T-helper 1 cell treated with Interleukin-12 subunit alpha and Interleukin-12 subunit beta and Interleukin-4 antibody, amounts not matched to agents 30 μg/mL and 1 μg/mL, for 36 hours (primary cell): ENCODE data around the gene SLC52A3.
"Not testable (repeated sequence)": the region's sequence is repeated elsewhere in the genome, so short reads cannot be mapped to it uniquely, and the experiment has no call there.

Experiments
- H3K27ac Mint-ChIP-seq: one replicate; pipeline ENCODE4 v1.8.0; 2021; ENCODE audit warnings: mild to moderate bottlenecking, mixed read lengths
- H3K27me3 Mint-ChIP-seq: one replicate; pipeline ENCODE4 v1.8.0; 2021; ENCODE audit warnings: low read depth, mixed read lengths
- H3K36me3 Mint-ChIP-seq: one replicate; pipeline ENCODE4 v1.8.0; 2021; ENCODE audit warnings: low read depth, mixed read lengths
- H3K4me1 Mint-ChIP-seq: one replicate; pipeline ENCODE4 v1.8.0; 2021; ENCODE audit warnings: low read depth, mixed read lengths
- H3K4me3 Mint-ChIP-seq: one replicate; pipeline ENCODE4 v1.8.0; 2021; ENCODE audit warnings: mild to moderate bottlenecking, moderate library complexity, mixed read lengths
- H3K9me3 Mint-ChIP-seq: one replicate; pipeline ENCODE4 v1.8.0; 2021; ENCODE audit warnings: mixed read lengths

Gene SLC52A3

GRCh38 chr20:728256-728944 is 39.9 kb downstream of the SLC52A3 start:
- no peaks in the 10 kb centered on the region for H3K36me3 Mint-ChIP-seq
- no peak overlapping the region for H3K4me3 Mint-ChIP-seq
- H3K4me1 Mint-ChIP-seq = no peaks in the 10 kb centered on the region
- no peaks in the 10 kb centered on the region for H3K9me3 Mint-ChIP-seq
- no peak overlapping the region for H3K27ac Mint-ChIP-seq
- H3K27me3 Mint-ChIP-seq = peaks cover 50% of the 10 kb centered on the region

- Mint-ChIP-seq H3K36me3 (no peaks in the 10 kb centered on the region), H3K9me3 (no peaks in the 10 kb centered on the region), H3K4me1 (no peaks in the 10 kb centered on the region), H3K27me3 (peaks cover 36% of the 10 kb centered on the region), H3K4me3 (no peak overlapping the region), H3K27ac (no peak overlapping the region)
Measured at GRCh38 chr20:726160-726559, 42.1 kb downstream of the SLC52A3 start.

GRCh38 chr20:725491-725890 is 42.8 kb downstream of the SLC52A3 start:
- H3K36me3 Mint-ChIP-seq = no peaks in the 10 kb centered on the region
- H3K9me3 Mint-ChIP-seq = no peaks in the 10 kb centered on the region
- H3K4me3 Mint-ChIP-seq = no peak overlapping the region
- peaks cover 36% of the 10 kb centered on the region for H3K27me3 Mint-ChIP-seq
- no peaks in the 10 kb centered on the region for H3K4me1 Mint-ChIP-seq
- no peak overlapping the region for H3K27ac Mint-ChIP-seq

GRCh38 chr20:724797-725196 is 43.5 kb downstream of the SLC52A3 start:
- not testable (repeated sequence) for H3K27ac Mint-ChIP-seq, H3K9me3 Mint-ChIP-seq, H3K36me3 Mint-ChIP-seq, H3K4me3 Mint-ChIP-seq, H3K4me1 Mint-ChIP-seq
- peaks cover 32% of the 10 kb centered on the region for H3K27me3 Mint-ChIP-seq

GRCh38 chr20:723756-724155 is 44.5 kb downstream of the SLC52A3 start:
- H3K27ac Mint-ChIP-seq = no peak overlapping the region
- H3K9me3 Mint-ChIP-seq = no peaks in the 10 kb centered on the region
- H3K27me3 Mint-ChIP-seq = peaks cover 22% of the 10 kb centered on the region
- no peak overlapping the region for H3K4me3 Mint-ChIP-seq
- no peaks in the 10 kb centered on the region for H3K4me1 Mint-ChIP-seq
- no peaks in the 10 kb centered on the region for H3K36me3 Mint-ChIP-seq

- Mint-ChIP-seq H3K27ac (no peak overlapping the region), H3K36me3 (no peaks in the 10 kb centered on the region), H3K4me3 (no peak overlapping the region), H3K4me1 (no peaks in the 10 kb centered on the region), H3K9me3 (no peaks in the 10 kb centered on the region), H3K27me3 (peaks cover 18% of the 10 kb centered on the region)
Measured at GRCh38 chr20:722822-723644, 45.3 kb downstream of the SLC52A3 start.

- Mint-ChIP-seq H3K9me3 (no peaks in the 10 kb centered on the region), H3K4me3 (no peak overlapping the region), H3K27ac (no peak overlapping the region), H3K4me1 (no peaks in the 10 kb centered on the region), H3K36me3 (no peaks in the 10 kb centered on the region), H3K27me3 (peaks cover 13% of the 10 kb centered on the region)
Measured at GRCh38 chr20:721876-722275, 46.4 kb downstream of the SLC52A3 start.

- Mint-ChIP-seq H3K27ac (no peak overlapping the region), H3K36me3 (no peaks in the 10 kb centered on the region), H3K4me1 (no peaks in the 10 kb centered on the region), H3K9me3 (no peaks in the 10 kb centered on the region), H3K4me3 (no peak overlapping the region), H3K27me3 (peaks cover 4% of the 10 kb centered on the region)
Measured at GRCh38 chr20:719816-720215, 48.5 kb downstream of the SLC52A3 start.

- H3K36me3 Mint-ChIP-seq = no peaks in the 10 kb centered on the region
- H3K4me3 Mint-ChIP-seq = no peak overlapping the region
- H3K4me1 Mint-ChIP-seq = no peaks in the 10 kb centered on the region
- no peak overlapping the region for H3K27ac Mint-ChIP-seq
- no peaks in the 10 kb centered on the region for H3K9me3 Mint-ChIP-seq
- peaks cover 4% of the 10 kb centered on the region for H3K27me3 Mint-ChIP-seq
Measured at GRCh38 chr20:719068-719467, 49.2 kb downstream of the SLC52A3 start.

GRCh38 chr20:717832-718231 is 50.5 kb downstream of the SLC52A3 start:
- Mint-ChIP-seq H3K36me3 (no peaks in the 10 kb centered on the region), H3K4me3 (no peak overlapping the region), H3K27me3 (peaks cover 4% of the 10 kb centered on the region), H3K9me3 (no peaks in the 10 kb centered on the region), H3K4me1 (no peaks in the 10 kb centered on the region), H3K27ac (no peak overlapping the region)

GRCh38 chr20:717271-717670 is 51.0 kb downstream of the SLC52A3 start:
- H3K27me3 Mint-ChIP-seq = peaks cover 4% of the 10 kb centered on the region
- H3K4me1 Mint-ChIP-seq = no peaks in the 10 kb centered on the region
- H3K9me3 Mint-ChIP-seq = no peaks in the 10 kb centered on the region
- H3K4me3 Mint-ChIP-seq = no peak overlapping the region
- H3K36me3 Mint-ChIP-seq = no peaks in the 10 kb centered on the region
- H3K27ac Mint-ChIP-seq = no peak overlapping the region

GRCh38 chr20:714453-714852 is 53.8 kb downstream of the SLC52A3 start:
- Mint-ChIP-seq H3K36me3 (peaks cover under 1% of the 10 kb centered on the region), H3K27me3 (peaks cover 19% of the 10 kb centered on the region), H3K4me3 (no peak overlapping the region), H3K9me3 (no peaks in the 10 kb centered on the region), H3K27ac (no peak overlapping the region), H3K4me1 (no peaks in the 10 kb centered on the region)

- no peak overlapping the region for H3K4me3 Mint-ChIP-seq
- H3K27me3 Mint-ChIP-seq = peaks cover 27% of the 10 kb centered on the region
- H3K4me1 Mint-ChIP-seq = no peaks in the 10 kb centered on the region
Measured at GRCh38 chr20:711576-711975, 56.7 kb downstream of the SLC52A3 start.

GRCh38 chr20:710780-711450 is 57.4 kb downstream of the SLC52A3 start:
- Mint-ChIP-seq H3K27ac (no peak overlapping the region), H3K27me3 (peaks cover 27% of the 10 kb centered on the region), H3K4me3 (no peak overlapping the region), H3K4me1 (no peaks in the 10 kb centered on the region), H3K36me3 (peaks cover 2% of the 10 kb centered on the region), H3K9me3 (peaks cover 6% of the 10 kb centered on the region)

More at GRCh38 chr20:711576-711975, 56.7 kb downstream of the SLC52A3 start:
- Mint-ChIP-seq H3K27ac (no peak overlapping the region), H3K9me3 (peaks cover 6% of the 10 kb centered on the region), H3K36me3 (peaks cover 2% of the 10 kb centered on the region)
